ENCODE results near the gene BCAT1. TPM values are rescaled to one million over a fixed set of nuclear protein-coding genes. Genes with fewer than 3 reads are reported as not detected.
"Not testable (repeated sequence)": the region's sequence is repeated elsewhere in the genome, so short reads cannot be mapped to it uniquely, and the experiment has no call there.

The BCAT1 gene
- total and polyA plus RNA-seq, 2 of the 8 experiments (the other 6 are each of a cell fraction or from before 2014, with no cell fraction given) = 19.7 to 263 TPM

GRCh38 chr12:24866139-24866538, 82.8 kb downstream of the BCAT1 start:
- not testable (repeated sequence) for H3K9ac ChIP-seq (replicated peaks in 1 of 4; ENCODE audit: extremely low read depth in 1 of 4, low read depth in 3 of 4, low read length in 3 of 4); H2BK12ac ChIP-seq (ENCODE audit: low read depth, low read length); H2BK15ac ChIP-seq (ENCODE audit: low read length); H2BK5ac ChIP-seq (ENCODE audit: low read depth, low read length); H2BK120ac ChIP-seq (replicated peaks; ENCODE audit: low read depth, low read length); H3K23me2 ChIP-seq (ENCODE audit: low read depth, low read length); H4K20me1 ChIP-seq (replicated peaks in 1 of 2; ENCODE audit: control insufficient read depth in 1 of 2, insufficient read depth in 2 of 2, low read length in 2 of 2); H3K27me3 ChIP-seq (replicated peaks in 1 of 4; ENCODE audit: control insufficient read depth in 3 of 4, extremely low read depth in 1 of 4, insufficient read depth in 3 of 4, low read length in 3 of 4); H4K5ac ChIP-seq (ENCODE audit: insufficient read length, low read depth, low read length); H3K4me1 ChIP-seq (replicated peaks in 1 of 4; ENCODE audit: control insufficient read depth in 3 of 4, insufficient read depth in 4 of 4, low read length in 3 of 4); FAIRE-seq; H3K4me2 ChIP-seq (ENCODE audit: insufficient read depth in 1 of 2, low read depth in 2 of 2, low read length in 2 of 2); H3K14ac ChIP-seq (ENCODE audit: insufficient read length); H3K4me3 ChIP-seq (ENCODE audit: extremely low read depth in 1 of 4, insufficient read depth in 2 of 4, low read depth in 3 of 4, low read length in 4 of 4); DNase-seq (ENCODE audit: low read depth in 1 of 2, low spot score in 2 of 2); H3K23ac ChIP-seq (ENCODE audit: insufficient read length); H2AK5ac ChIP-seq (ENCODE audit: low read depth, low read length); H4K8ac ChIP-seq (ENCODE audit: extremely low read depth, insufficient read depth, low read length); H2BK20ac ChIP-seq (ENCODE audit: low read length); H3K56ac ChIP-seq (replicated peaks; ENCODE audit: insufficient read length, low read depth, low read length); H4K91ac ChIP-seq (replicated peaks; ENCODE audit: insufficient read length, low read length); H3K27ac ChIP-seq (ENCODE audit: low read depth, low read length); H3K9me3 ChIP-seq (ENCODE audit: insufficient read depth in 2 of 2, low read depth in 1 of 2, low read length in 1 of 2); H3K18ac ChIP-seq (ENCODE audit: extremely low read depth, low read length); H3K79me1 ChIP-seq (ENCODE audit: low read depth, low read length); H2AFZ ChIP-seq (ENCODE audit: low read length); H3K4ac ChIP-seq (replicated peaks; ENCODE audit: insufficient read length, low read depth, low read length)
- CTCF ChIA-PET (ENCODE audit: partially characterized antibody) = interaction anchor here (0.6 kb wide), 1 partner anchor 265 kb away, joined by 3 read pairs; no protein-coding TSS in a partner anchor
- WGBS, 2 experiments (ENCODE audit: extremely low coverage in 1 of 2, insufficient coverage in 1 of 2, insufficient read length in 1 of 2, insufficient replicate concordance in 2 of 2, low coverage in 1 of 2, low lambda C conversion rate in 2 of 2, missing lambda C conversion rate in 1 of 2) = 97% methylated on average over 20 of the region's 24 CpGs; no CpG with 5 or more reads in 1 of the 2 experiments
- Histone ChIP-seq H3K36me3 (ENCODE audit: control insufficient read depth in 2 of 4, insufficient read depth in 4 of 4, low read length in 3 of 4) (peaks cover 8 to 62% (median 31%) of the 10 kb centered on the region in 4 experiments), H3K79me2 (ENCODE audit: control insufficient read depth in 1 of 2, insufficient read depth in 2 of 2, low read length in 2 of 2) (peaks cover 0 to 17% of the 10 kb centered on the region in 2 experiments; a peak in 2 of 4 replicates)
- POLR2A ChIA-PET (ENCODE audit: partially characterized antibody) = interaction anchor here (1.0 to 1.7 kb wide), 3 partner anchors 10 to 64 kb away, joined by 3 to 4 read pairs (median 3); no protein-coding TSS in a partner anchor

Measured in H1 (cell line).